Neural crest cell (in vitro differentiated cells): ENCODE results near the gene HNRNPUL1. TPM values are rescaled to one million over a fixed set of nuclear protein-coding genes. Genes with fewer than 3 reads are reported as not detected.

Experiments used
- DNase-seq: peaks from one replicate; pipeline ENCODE4 v3.0.0; 2021; ENCODE audit warnings: low read depth, mixed read lengths, low spot score
- H3K27ac Mint-ChIP-seq: one replicate; pipeline ENCODE4 v1.8.0; 2021; ENCODE audit warnings: mild to moderate bottlenecking, mixed read lengths; ENCODE audit not compliant: unreplicated experiment
- H3K27me3 Mint-ChIP-seq: 2 replicates; pipeline ENCODE4 v1.8.0; 2021; ENCODE audit warnings: low read depth, mild to moderate bottlenecking, mixed read lengths
- H3K36me3 Mint-ChIP-seq: 2 replicates; pipeline ENCODE4 v1.8.0; 2021; ENCODE audit warnings: low read depth, mild to moderate bottlenecking, mixed read lengths
- H3K4me1 Mint-ChIP-seq: 2 replicates; pipeline ENCODE4 v1.8.0; 2021; ENCODE audit warnings: mixed read lengths
- H3K4me3 Mint-ChIP-seq: one replicate; pipeline ENCODE4 v1.8.0; 2021; ENCODE audit warnings: mild to moderate bottlenecking, mixed read lengths
- H3K9me3 Mint-ChIP-seq: 2 replicates; pipeline ENCODE4 v1.8.0; 2021; ENCODE audit warnings: mixed read lengths
- total RNA-seq: library from RNA; stranded (reverse); gene quantifications from 2 replicates; pipeline ENCODE4 v1.2.1, GENCODE V29; 2021
- TF ChIP-seq, protein P1 (sequence below): fragments of 200-600 bp; sonication (generic); conservative IDR thresholded peaks from 2 replicates; pipeline ENCODE4 v1.5.0; 2021; ENCODE audit warnings: antibody characterized with exemption, mild to moderate bottlenecking

Gene HNRNPUL1
- total RNA-seq, 1 donor from 2014 or later: 306 TPM

DNA sequence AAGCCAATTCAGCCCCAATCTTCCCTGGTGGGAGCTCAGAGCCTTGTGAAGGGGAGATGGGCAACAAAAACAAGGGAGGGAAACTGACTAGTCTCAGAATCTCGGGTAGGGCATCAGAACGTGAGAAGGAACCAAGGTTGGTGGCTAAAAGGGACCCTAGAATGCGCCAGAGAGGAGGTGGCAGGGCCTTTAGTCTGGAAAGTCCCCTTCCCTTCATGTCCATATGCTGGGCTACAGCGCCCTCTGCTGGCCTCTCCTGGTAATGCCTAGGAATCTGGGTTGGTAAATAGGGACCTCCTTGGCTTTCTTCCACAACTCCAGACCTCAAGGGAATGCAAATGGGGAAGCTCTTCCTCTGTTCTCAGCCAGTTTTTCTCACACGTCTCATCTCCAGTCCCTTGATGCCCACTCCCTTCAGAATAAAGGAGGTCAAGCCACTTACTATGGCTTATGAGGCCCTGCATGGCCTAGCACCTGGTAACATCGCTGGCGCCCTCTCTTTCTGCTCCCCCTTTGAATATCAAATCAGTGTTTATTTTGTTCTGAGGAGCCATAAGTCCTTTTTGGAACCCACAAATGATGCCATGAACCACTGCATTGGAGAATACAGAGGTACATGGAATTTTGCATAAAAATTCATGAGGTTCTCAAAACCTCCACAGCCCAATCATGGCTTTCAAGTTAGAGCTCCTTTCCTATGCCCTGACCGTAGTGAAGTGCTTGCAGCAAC is 44.4 kb downstream of the HNRNPUL1 start:
- peak overlapping the region; percentile 10 for H3K27ac Mint-ChIP-seq
- H3K9me3 Mint-ChIP-seq: no peaks in the 10 kb centered on the region
- peak overlapping the region; percentile 100 for H3K4me3 Mint-ChIP-seq
- TF ChIP-seq, protein P1, sequence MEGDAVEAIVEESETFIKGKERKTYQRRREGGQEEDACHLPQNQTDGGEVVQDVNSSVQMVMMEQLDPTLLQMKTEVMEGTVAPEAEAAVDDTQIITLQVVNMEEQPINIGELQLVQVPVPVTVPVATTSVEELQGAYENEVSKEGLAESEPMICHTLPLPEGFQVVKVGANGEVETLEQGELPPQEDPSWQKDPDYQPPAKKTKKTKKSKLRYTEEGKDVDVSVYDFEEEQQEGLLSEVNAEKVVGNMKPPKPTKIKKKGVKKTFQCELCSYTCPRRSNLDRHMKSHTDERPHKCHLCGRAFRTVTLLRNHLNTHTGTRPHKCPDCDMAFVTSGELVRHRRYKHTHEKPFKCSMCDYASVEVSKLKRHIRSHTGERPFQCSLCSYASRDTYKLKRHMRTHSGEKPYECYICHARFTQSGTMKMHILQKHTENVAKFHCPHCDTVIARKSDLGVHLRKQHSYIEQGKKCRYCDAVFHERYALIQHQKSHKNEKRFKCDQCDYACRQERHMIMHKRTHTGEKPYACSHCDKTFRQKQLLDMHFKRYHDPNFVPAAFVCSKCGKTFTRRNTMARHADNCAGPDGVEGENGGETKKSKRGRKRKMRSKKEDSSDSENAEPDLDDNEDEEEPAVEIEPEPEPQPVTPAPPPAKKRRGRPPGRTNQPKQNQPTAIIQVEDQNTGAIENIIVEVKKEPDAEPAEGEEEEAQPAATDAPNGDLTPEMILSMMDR: peak; percentile 97
- peak; percentile 98 for DNase-seq
- H3K27me3 Mint-ChIP-seq: peaks cover 9% of the 10 kb centered on the region
- peaks cover 11% of the 10 kb centered on the region for H3K36me3 Mint-ChIP-seq
- peaks cover 38% of the 10 kb centered on the region for H3K4me1 Mint-ChIP-seq

DNA sequence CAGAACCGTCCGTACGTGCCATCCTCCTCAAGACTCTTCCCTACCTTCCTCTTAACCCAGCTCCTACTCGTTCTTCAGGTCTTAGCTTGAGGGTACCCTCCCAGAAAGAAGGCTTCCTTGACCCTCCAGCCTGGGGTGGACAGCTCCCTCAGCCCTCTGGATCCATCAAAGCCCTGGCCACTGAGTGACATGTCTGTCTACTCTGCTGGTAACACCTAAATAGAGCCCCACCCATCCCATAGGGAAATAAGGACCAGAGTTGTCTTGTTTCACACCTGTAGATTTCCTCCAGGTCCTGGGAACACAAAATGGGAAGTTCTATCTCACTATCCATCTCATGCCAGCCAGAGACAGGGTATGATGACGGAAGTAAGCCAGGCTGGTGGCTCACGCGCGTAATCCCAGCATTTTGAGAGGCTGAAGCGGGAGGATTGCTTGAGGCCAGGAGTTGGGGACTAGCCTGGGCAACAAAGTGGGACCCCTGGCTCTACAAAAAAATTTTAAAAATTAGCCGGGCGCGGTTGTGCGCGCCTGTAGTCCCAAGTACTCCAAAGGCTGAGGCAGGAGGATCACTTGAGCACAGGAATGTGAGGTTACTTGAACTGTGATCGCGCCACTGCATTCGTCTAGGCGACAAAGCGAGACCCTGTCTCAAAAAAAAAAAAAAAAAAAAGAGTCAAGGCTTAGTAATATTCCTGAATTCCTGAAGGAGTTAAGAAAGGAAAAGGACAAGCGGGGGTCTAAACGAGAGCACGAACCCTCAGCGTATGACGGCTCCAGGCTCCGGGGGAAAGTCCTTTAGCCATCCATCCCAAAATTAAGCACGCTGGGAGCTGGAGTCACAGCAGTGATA is 45.2 kb downstream of the HNRNPUL1 start:
- no peak for DNase-seq
- H3K4me1 Mint-ChIP-seq: peaks cover 38% of the 10 kb centered on the region
- TF ChIP-seq, protein P1: no peak
- peaks cover 8% of the 10 kb centered on the region for H3K36me3 Mint-ChIP-seq
- H3K27ac Mint-ChIP-seq: peak overlapping the region; percentile 98
- no peaks in the 10 kb centered on the region for H3K9me3 Mint-ChIP-seq
- H3K4me3 Mint-ChIP-seq: peak overlapping the region; percentile 100
- peaks cover 9% of the 10 kb centered on the region for H3K27me3 Mint-ChIP-seq

DNA sequence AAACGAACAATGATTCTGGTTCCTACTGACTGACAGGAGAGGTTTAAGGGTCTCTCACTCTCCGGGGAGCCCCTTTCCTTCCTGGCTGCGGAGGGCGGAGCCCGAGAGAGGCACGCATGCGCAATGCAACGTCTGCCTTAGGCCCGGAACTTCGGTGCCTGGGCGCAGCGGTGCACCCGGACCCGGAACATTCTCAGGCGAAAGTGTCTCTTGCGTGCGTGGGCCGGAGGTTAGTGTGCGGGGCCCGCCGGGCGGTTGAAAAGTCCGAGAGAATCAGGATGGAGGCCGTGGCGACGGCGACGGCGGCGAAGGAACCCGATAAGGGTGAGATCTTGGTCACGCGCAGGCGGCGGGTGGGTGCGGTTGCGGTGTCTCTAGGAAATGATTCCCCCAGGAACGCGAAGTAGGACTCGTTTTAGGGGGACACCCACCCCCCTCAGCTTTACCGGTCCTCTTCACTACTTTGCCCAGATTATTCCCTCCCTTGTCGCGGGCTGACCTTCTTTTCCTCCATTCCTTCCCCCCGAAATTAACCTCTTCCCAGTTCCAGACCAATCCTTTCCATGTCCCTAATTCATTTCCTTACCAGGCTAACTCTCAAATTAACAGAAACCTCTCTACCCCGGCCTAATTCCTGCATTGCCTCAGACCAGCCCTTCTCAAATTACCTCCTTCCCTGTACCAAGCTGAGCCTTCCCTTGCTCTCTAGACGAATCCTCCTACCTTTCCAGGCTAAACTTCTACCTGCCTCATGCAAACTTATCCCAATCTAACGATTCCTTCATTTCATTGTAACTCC is 46.1 kb downstream of the HNRNPUL1 start, which contains the start of gene CCDC97:
TSS of gene CCDC97 (plus strand) at position 140 of the 799 bp plus-strand sequence. CDS start at position 279, 139 bp downstream.
- Mint-ChIP-seq H3K36me3 (peaks cover 8% of the 10 kb centered on the region), H3K9me3 (no peaks in the 10 kb centered on the region), H3K27me3 (peaks cover 9% of the 10 kb centered on the region), H3K4me1 (peaks cover 38% of the 10 kb centered on the region), H3K4me3 (peak within 1 kb of the TSS; percentile 100), H3K27ac (peak within 1 kb of the TSS; percentile 98)
- peak; percentile 88 for DNase-seq
- TF ChIP-seq, protein P1: no peak

DNA sequence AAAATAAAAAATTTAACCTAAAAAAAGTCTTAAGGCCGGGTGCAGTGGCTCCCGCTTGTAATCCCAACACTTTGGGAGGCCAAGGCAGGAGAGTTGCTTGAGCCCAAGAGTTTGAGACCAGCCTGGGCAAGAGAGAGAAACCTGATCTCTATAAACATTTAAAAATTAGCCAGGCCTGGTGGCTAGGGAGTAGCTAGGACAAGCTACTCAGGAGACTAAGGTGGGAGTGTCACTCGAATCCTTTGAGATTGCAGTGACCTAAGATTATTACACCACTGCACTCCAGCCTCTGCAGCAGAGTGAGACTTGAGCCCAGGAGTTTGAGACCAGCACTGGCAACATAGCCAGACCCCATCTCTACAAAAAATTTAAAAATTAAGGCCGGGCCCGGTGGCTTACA is 46.9 kb downstream of the HNRNPUL1 start:
- peaks cover 38% of the 10 kb centered on the region for H3K4me1 Mint-ChIP-seq
- H3K27ac Mint-ChIP-seq: no peak overlapping the region
- TF ChIP-seq, protein P1: no peak
- H3K9me3 Mint-ChIP-seq: no peaks in the 10 kb centered on the region
- H3K27me3 Mint-ChIP-seq: peaks cover 9% of the 10 kb centered on the region
- DNase-seq: no peak
- H3K36me3 Mint-ChIP-seq: peaks cover 10% of the 10 kb centered on the region
- peak overlapping the region; percentile 100 for H3K4me3 Mint-ChIP-seq

DNA sequence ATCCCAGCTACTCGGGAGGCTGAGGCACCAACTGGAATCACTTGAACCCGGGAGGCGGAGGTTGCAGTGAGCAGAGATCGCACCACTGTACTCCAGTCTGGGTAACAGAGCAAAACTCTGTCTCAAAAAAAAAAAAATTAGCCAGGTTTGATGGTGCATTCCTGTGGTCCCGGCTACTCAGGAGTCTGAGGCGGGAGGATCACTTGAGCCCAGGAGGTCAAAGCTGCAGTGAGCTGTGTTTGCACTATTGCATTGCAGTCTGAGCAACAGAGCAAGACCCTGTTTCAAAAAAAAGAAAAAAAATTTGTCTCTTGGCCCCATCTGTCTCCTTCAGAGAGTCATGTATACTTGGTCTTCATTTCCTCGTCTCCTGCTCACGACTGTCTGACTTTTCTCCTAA is 47.4 kb downstream of the HNRNPUL1 start:
- Mint-ChIP-seq H3K4me1 (peaks cover 38% of the 10 kb centered on the region), H3K4me3 (peak overlapping the region; percentile 79), H3K36me3 (peaks cover 15% of the 10 kb centered on the region), H3K27me3 (peaks cover 9% of the 10 kb centered on the region), H3K27ac (no peak overlapping the region), H3K9me3 (no peaks in the 10 kb centered on the region)
- TF ChIP-seq, protein P1: no peak
- no peak for DNase-seq
